GM12878 (cell line): ENCODE results near the gene SIRT5. TPM values are rescaled to one million over a fixed set of nuclear protein-coding genes. Genes with fewer than 3 reads are reported as not detected.

Source experiments
- BRCA1 ChIP-seq: IDR thresholded peaks from 2 replicates; pipeline ENCODE4 v1.6.1; 2011; ENCODE audit warnings: low read depth, low read length, improper control_type of control experiment
- EED ChIP-seq: sonication (generic); IDR thresholded peaks from 2 replicates; pipeline ENCODE4 v1.6.1; 2016; ENCODE audit warnings: antibody characterized with exemption, low read depth
- MYC ChIP-seq: IDR thresholded peaks from 2 replicates; pipeline ENCODE4 v1.6.1; 2011; ENCODE audit warnings: mild to moderate bottlenecking, low read length, moderate library complexity, inconsistent platforms; ENCODE audit not compliant: insufficient read depth, insufficient replicate concordance, insufficient read length, severe bottlenecking
- NKRF ChIP-seq: fragments of 450-650 bp; conservative IDR thresholded peaks from 2 replicates; pipeline ENCODE4 v1.6.1; 2017; ENCODE audit warnings: mild to moderate bottlenecking, moderate library complexity
- ZNF687 ChIP-seq: fragments of 450-650 bp; IDR thresholded peaks from 2 replicates; pipeline ENCODE4 v1.6.1; 2017; ENCODE audit warnings: mild to moderate bottlenecking, moderate library complexity
- polyA plus RNA-seq, 11 experiments: library from polyadenylated mRNA; depleted of rRNA in 4 of 11; unstranded in 6 of 11; stranded (reverse) in 5 of 11; fragments of >200 nt; fragmentation: Nextera tagmentation in 4 of 11; fragmentation: Illumina TruSeq in 1 of 11; extraction: Ambion mirVana in 4 of 11; extraction: Trizol in 1 of 11; gene quantifications; 1 replicate in 1 of 11; 2 replicates in 10 of 11; pipeline versions ENCODE4 v1.2.1 to v1.2.3, GENCODE V29; 2011 to 2016; ENCODE audit warnings: inconsistent platforms in 2 of 11, missing spikeins in 2 of 11, low read depth in 1 of 11
- total RNA-seq, 4 experiments: library from RNA; depleted of rRNA in 3 of 4; stranded (reverse); fragments of >200 nt in 3 of 4; fragmentation: Illumina TruSeq in 1 of 4; extraction: Trizol in 1 of 4; gene quantifications; 2 replicates each; pipeline versions ENCODE4 v1.2.1 to v1.2.3, GENCODE V29; 2013 to 2021

Gene SIRT5
- total and polyA plus RNA-seq, 10 of the 15 experiments (the other 5 are each of a cell fraction or from before 2014, with no cell fraction given): 1.7 to 12.4 (median 10.0) TPM

GRCh38 chr6:13586603-13587542, 12.5 kb downstream of the SIRT5 start (continued):
- no peak for TF ChIP-seq NKRF
- TF ChIP-seq MYC: no peak
- no peak for TF ChIP-seq BRCA1
- TF ChIP-seq ZNF687: no peak
- TF ChIP-seq EED: no peak
